ENCODE measurements around the gene SELENOS. TPM values are rescaled to one million over a fixed set of nuclear protein-coding genes. Genes with fewer than 3 reads are reported as not detected.
A peak's percentile ranks its signal among the peaks of the same experiment; 100 is the strongest.

Gene SELENOS, protein sequence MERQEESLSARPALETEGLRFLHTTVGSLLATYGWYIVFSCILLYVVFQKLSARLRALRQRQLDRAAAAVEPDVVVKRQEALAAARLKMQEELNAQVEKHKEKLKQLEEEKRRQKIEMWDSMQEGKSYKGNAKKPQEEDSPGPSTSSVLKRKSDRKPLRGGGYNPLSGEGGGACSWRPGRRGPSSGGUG
- total RNA-seq (ENCODE audit: unreplicated experiment) = 46.9 TPM
- long read RNA-seq, transcript SELENOS-203 (6 exons, 1,188 nt) = major isoform, 52 of 67 reads
- long read RNA-seq, transcript SELENOS-201 (7 exons, 1,439 nt) = minor isoform, 9 of 67 reads
- long read RNA-seq, partial matches to known transcripts = 0 of 67 reads
- long read RNA-seq, other reads (novel, unspliced or antisense) = 1 of 67 reads

DNA sequence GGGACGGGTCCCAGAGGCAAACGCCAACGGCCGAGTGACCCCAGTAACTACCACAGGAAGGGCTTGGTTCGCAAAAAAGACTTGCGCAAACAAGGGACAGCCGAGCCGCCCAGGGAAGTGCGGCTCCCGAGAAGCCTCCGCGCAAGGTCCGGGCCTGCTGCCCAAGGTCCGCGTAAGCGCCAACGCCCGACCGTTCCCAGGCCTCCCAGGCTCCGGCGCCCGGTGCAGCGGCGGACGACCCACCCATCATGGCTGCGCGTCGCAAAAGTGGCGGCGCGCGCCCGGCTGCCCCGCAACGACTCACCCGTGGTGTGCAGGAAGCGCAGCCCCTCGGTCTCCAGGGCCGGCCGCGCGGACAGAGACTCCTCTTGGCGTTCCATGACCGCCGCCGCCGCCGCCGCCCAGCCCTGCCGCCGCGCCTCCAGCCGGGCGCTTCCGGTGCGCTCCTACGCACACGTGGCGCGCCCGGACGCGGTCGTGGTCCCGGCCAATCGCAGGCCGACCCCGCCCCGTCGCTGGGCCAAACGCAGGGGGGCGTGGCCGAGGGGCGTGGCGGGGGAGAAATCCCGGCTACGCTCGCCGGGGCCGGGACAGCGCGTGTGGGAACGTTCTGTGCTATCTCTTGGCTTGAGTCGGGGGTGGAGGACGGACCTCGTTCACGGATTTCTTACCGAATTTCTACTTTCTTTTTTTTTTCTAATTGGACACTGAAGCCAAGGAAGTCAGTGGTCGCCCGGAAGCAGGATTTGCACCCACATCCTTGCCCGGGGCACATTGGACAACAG is at the start of gene SELENOS:
Gene SELENOS, minus strand, starts transcription at position 448 of the 785 bp plus-strand sequence. Its CDS starts 68 bp downstream, at position 380.
- Mint-ChIP-seq H3K36me3 (ENCODE audit: unreplicated experiment) (no peaks in the 10 kb centered on the region), H3K27me3 (ENCODE audit: unreplicated experiment) (peaks cover 2% of the 10 kb centered on the region), H3K9me3 (ENCODE audit: unreplicated experiment) (peaks cover 2% of the 10 kb centered on the region), H3K4me1 (ENCODE audit: low read depth, unreplicated experiment) (no peaks in the 10 kb centered on the region), H3K27ac (ENCODE audit: unreplicated experiment) (peak within 1 kb of the TSS; percentile 71), H3K4me3 (ENCODE audit: unreplicated experiment) (peak within 1 kb of the TSS; percentile 100)
- peak; percentile 96 for DNase-seq
- TF ChIP-seq, protein P1, sequence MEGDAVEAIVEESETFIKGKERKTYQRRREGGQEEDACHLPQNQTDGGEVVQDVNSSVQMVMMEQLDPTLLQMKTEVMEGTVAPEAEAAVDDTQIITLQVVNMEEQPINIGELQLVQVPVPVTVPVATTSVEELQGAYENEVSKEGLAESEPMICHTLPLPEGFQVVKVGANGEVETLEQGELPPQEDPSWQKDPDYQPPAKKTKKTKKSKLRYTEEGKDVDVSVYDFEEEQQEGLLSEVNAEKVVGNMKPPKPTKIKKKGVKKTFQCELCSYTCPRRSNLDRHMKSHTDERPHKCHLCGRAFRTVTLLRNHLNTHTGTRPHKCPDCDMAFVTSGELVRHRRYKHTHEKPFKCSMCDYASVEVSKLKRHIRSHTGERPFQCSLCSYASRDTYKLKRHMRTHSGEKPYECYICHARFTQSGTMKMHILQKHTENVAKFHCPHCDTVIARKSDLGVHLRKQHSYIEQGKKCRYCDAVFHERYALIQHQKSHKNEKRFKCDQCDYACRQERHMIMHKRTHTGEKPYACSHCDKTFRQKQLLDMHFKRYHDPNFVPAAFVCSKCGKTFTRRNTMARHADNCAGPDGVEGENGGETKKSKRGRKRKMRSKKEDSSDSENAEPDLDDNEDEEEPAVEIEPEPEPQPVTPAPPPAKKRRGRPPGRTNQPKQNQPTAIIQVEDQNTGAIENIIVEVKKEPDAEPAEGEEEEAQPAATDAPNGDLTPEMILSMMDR (IDR thresholded peaks at IDR 0.05; ENCODE audit: partially characterized antibody, unreplicated experiment) = no peak

DNA sequence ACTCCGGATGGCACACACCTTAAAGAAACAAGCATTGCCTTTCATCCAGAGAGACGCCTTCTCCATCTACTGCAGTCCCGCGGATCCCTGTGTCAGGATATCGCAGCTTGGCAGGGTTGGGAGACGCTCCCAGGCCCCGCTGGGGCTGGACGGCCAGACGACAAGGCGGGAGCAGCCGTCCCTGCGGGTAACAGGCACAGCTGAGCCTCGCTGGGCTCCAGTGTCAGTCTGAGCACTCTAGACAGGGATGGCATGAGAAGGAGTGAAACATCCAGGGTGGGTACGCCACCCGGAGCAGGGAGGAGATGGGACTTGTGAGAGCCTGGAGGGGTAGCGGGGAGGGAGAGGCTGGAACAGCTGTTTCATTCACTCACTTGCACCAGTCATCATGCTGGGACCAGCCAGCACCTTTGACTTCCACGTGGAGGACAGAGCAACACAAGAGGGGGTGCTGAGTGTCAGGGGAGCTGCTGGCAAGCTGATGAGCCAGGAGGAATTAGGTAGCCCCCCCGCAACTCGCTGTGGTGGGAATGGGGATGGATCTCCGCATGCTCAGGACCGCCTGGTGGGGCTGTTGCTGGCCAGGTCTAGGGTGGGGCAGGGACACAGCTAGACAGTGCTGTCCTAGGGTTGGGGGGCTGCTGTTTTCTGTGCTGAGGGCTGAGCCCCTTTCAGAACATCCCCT is 49.3 kb upstream of the SELENOS start:
- Mint-ChIP-seq H3K36me3 (ENCODE audit: unreplicated experiment) (no peaks in the 10 kb centered on the region), H3K9me3 (ENCODE audit: unreplicated experiment) (peaks cover 7% of the 10 kb centered on the region), H3K4me3 (ENCODE audit: unreplicated experiment) (no peak overlapping the region), H3K4me1 (ENCODE audit: low read depth, unreplicated experiment) (peaks cover 3% of the 10 kb centered on the region), H3K27ac (ENCODE audit: unreplicated experiment) (no peak overlapping the region), H3K27me3 (ENCODE audit: unreplicated experiment) (peaks cover 10% of the 10 kb centered on the region)
- no peak for DNase-seq
- TF ChIP-seq, protein P1 (IDR thresholded peaks at IDR 0.05; ENCODE audit: partially characterized antibody, unreplicated experiment) = no peak

DNA sequence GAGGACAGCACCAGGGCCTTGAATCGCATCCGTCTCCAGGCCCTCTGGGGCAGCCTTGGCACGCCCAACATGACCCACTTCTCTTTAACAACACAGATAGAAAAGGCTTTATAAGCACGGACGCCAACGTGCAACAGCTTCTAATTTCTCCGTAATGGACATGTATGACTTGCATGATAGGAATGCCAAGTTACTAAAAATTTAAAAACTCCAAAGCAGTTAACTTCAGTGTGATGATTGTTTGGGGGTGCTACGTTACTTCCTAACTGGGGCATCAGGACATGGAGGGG is 48.7 kb upstream of the SELENOS start:
- peaks cover 10% of the 10 kb centered on the region for H3K27me3 Mint-ChIP-seq (ENCODE audit: unreplicated experiment)

DNA sequence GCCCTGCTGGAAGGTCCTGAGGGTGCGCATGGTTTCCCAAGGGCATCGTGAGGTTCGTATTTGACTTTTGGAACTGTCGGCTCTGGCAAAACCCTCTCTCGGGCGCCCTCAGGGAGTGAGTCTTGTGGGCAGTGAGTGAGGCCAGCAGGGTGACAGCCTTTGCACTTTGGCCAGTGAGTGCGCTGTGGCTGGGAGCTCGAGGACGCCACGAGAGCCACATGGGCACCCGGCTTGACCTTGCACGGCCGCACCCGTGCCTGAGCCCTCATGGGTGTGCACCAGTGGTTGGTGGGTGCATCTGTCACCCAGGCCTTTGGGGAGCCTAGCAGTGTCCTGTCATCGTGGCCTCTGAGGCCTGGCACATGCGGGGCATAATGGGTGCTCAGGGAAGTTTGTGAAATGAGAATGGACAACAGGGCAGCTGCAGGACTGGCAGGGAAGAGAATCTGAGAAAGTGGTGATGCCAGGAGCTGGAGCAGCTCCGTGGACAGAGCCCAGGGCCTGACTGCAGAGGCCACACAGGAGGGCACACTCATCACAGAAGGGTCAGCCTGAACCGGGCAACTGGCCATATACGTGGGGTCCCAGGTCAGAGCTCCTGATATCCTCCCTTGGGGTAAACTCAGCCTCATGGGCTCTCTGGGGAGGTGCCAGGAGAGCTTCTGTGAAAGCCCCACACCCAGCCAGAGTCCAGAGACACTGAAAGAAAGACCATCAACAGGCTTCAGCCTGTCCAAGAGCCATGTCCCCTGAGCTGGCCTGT is 48.2 kb upstream of the SELENOS start:
- no peak overlapping the region for H3K27ac Mint-ChIP-seq (ENCODE audit: unreplicated experiment)
- H3K4me1 Mint-ChIP-seq (ENCODE audit: low read depth, unreplicated experiment) = peaks cover 3% of the 10 kb centered on the region
- peaks cover 10% of the 10 kb centered on the region for H3K27me3 Mint-ChIP-seq (ENCODE audit: unreplicated experiment)

More for the DNA sequence above, 48.7 kb upstream of the SELENOS start:
- TF ChIP-seq, protein P1 (IDR thresholded peaks at IDR 0.05; ENCODE audit: partially characterized antibody, unreplicated experiment) = no peak
- no peak for DNase-seq
- peaks cover 7% of the 10 kb centered on the region for H3K9me3 Mint-ChIP-seq (ENCODE audit: unreplicated experiment)
- no peak overlapping the region for H3K4me3 Mint-ChIP-seq (ENCODE audit: unreplicated experiment)
- H3K4me1 Mint-ChIP-seq (ENCODE audit: low read depth, unreplicated experiment) = peaks cover 3% of the 10 kb centered on the region
- H3K27ac Mint-ChIP-seq (ENCODE audit: unreplicated experiment) = no peak overlapping the region
- H3K36me3 Mint-ChIP-seq (ENCODE audit: unreplicated experiment) = no peaks in the 10 kb centered on the region

More for the DNA sequence above, 48.2 kb upstream of the SELENOS start:
- TF ChIP-seq, protein P1 (IDR thresholded peaks at IDR 0.05; ENCODE audit: partially characterized antibody, unreplicated experiment) = no peak
- Mint-ChIP-seq H3K9me3 (ENCODE audit: unreplicated experiment) (peaks cover 7% of the 10 kb centered on the region), H3K36me3 (ENCODE audit: unreplicated experiment) (no peaks in the 10 kb centered on the region), H3K4me3 (ENCODE audit: unreplicated experiment) (no peak overlapping the region)
- DNase-seq = no peak

All from glutamatergic neuron (in vitro differentiated cells).